Dendritic cell treated with granulocyte-macrophage colony-stimulating factor and Interleukin-4, amounts not matched to agents 40 ng/mL and 50 ng/mL, for 4 days (primary cell): ENCODE results near the gene GTPBP1.

Experiments
- H3K27ac Mint-ChIP-seq: one replicate; pipeline ENCODE4 v1.8.0; 2022; ENCODE audit warnings: mild to moderate bottlenecking, mixed read lengths
- H3K27me3 Mint-ChIP-seq: one replicate; pipeline ENCODE4 v1.8.0; 2022; ENCODE audit warnings: mild to moderate bottlenecking, mixed read lengths
- H3K36me3 Mint-ChIP-seq: one replicate; pipeline ENCODE4 v1.8.0; 2022; ENCODE audit warnings: low read depth, mixed read lengths
- H3K4me1 Mint-ChIP-seq: one replicate; pipeline ENCODE4 v1.8.0; 2022; ENCODE audit warnings: low read depth, mixed read lengths
- H3K4me3 Mint-ChIP-seq: one replicate; pipeline ENCODE4 v1.8.0; 2022; ENCODE audit warnings: mild to moderate bottlenecking, moderate library complexity, mixed read lengths
- H3K9me3 Mint-ChIP-seq: one replicate; pipeline ENCODE4 v1.8.0; 2022; ENCODE audit warnings: mixed read lengths
- intact Hi-C: fragments of 100-400 bp; cut with micrococcal nuclease; formaldehyde crosslinking; loops from one replicate; pipeline ENCODE4 v1.15.0; 2022

GTPBP1 gene

DNA sequence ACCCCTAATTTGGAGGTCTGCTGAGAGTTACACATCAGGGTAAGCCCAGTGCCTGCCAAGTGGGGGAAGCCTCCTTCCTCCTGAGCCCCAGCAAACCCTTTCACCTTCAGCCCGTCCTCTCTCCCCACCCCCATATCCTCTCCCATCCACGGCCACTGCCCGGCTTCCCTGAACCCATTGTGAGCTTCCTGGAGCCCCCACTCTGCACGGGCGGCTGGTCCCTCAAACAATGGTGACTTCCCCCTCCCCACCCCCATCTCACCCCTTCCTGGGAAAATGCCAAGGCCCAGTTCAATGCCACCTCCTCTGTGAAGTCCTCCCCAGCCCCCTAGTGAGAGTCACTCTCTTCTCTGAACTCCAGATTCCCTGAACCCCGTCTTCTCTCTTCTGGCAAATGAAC lies 70.3 kb downstream of the GTPBP1 start:
- Mint-ChIP-seq H3K4me1 (peaks cover 4% of the 10 kb centered on the region), H3K4me3 (no peak overlapping the region), H3K27ac (no peak overlapping the region), H3K9me3 (no peaks in the 10 kb centered on the region), H3K36me3 (peaks cover 30% of the 10 kb centered on the region), H3K27me3 (peaks cover 1% of the 10 kb centered on the region)
- intact Hi-C loops = loop anchor here (10.0 kb wide), 1 partner anchor 79 kb away; no protein-coding TSS in a partner anchor

GRCh38 chr22:38777087-38777671 lies 71.4 kb downstream of the GTPBP1 start:
- intact Hi-C loops = loop anchor here (10.0 kb wide), 1 partner anchor 78 kb away; no protein-coding TSS in a partner anchor
- Mint-ChIP-seq H3K4me1 (peaks cover 12% of the 10 kb centered on the region), H3K36me3 (peaks cover 41% of the 10 kb centered on the region), H3K27me3 (no peaks in the 10 kb centered on the region), H3K27ac (no peak overlapping the region), H3K4me3 (no peak overlapping the region), H3K9me3 (no peaks in the 10 kb centered on the region)

DNA sequence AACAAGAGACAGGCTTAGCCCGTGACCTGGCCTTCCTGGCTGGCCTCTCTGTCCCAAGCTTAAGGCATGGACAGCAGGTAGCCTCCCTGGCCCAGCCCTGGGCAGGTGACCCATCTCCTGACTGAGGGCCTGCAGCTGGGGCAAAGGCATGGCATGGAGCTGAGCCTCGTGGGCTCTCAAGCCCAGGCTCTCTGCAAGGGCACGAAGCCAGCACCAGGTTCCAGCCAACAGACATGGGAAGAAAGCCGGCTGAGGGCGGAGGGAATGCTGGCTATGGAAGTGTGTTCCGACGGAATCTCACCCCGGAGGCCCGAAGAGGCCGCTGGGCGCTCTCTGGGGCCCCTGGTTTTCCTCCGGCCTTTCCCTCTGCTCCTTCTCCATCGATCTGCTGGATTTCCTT lies 75.3 kb downstream of the GTPBP1 start:
- H3K27ac Mint-ChIP-seq = no peak overlapping the region
- no peaks in the 10 kb centered on the region for H3K9me3 Mint-ChIP-seq
- H3K27me3 Mint-ChIP-seq = no peaks in the 10 kb centered on the region
- no peak overlapping the region for H3K4me3 Mint-ChIP-seq
- intact Hi-C loops = no loop called here
- H3K4me1 Mint-ChIP-seq = peaks cover 27% of the 10 kb centered on the region
- H3K36me3 Mint-ChIP-seq = peaks cover 44% of the 10 kb centered on the region

- intact Hi-C loops = loop anchor here (1.0 kb wide), 1 partner anchor 27 kb away; no protein-coding TSS in a partner anchor
- Mint-ChIP-seq H3K27ac (peak overlapping the region; percentile 53), H3K4me1 (peaks cover 23% of the 10 kb centered on the region), H3K36me3 (peaks cover 44% of the 10 kb centered on the region), H3K4me3 (peak overlapping the region; percentile 18), H3K9me3 (no peaks in the 10 kb centered on the region), H3K27me3 (no peaks in the 10 kb centered on the region)
Observed at GRCh38 chr22:38782402-38783094, 76.8 kb downstream of the GTPBP1 start.
